Measurements from ENCODE around the gene YWHAH. TPM values are rescaled to one million over a fixed set of nuclear protein-coding genes. Genes with fewer than 3 reads are reported as not detected.

YWHAH gene
- total RNA-seq, 1 donor from 2014 or later: 57.8 TPM

DNA sequence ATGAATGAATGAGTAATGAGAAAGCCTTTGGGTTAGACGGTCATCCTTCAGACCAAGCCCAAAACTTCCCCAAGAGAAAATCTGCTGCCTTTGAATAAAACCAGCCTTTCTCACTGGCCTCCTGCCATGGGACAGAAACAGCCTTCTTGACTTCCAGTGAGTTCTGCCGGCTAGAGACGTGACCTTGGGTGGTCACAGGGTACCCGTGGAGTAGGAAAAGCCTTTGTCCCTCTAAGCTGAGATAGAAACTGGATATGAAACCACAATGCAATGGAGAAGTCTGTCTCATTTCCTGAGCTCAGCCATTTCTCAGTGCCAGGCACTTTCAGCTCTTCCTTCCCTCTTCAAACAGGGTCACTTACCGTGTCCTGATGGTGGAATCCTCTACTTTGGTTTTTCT lies 21.2 kb upstream of the YWHAH start:
- Mint-ChIP-seq H3K36me3 (no peaks in the 10 kb centered on the region), H3K27ac (no peak overlapping the region), H3K4me3 (no peak overlapping the region), H3K27me3 (ENCODE audit: low read depth) (no peaks in the 10 kb centered on the region), H3K4me1 (peaks cover 5% of the 10 kb centered on the region), H3K9me3 (no peaks in the 10 kb centered on the region)
- no peak for DNase-seq (ENCODE audit: low spot score in 2 of 2, unreplicated experiment in 2 of 2)
- TF ChIP-seq, protein P1, sequence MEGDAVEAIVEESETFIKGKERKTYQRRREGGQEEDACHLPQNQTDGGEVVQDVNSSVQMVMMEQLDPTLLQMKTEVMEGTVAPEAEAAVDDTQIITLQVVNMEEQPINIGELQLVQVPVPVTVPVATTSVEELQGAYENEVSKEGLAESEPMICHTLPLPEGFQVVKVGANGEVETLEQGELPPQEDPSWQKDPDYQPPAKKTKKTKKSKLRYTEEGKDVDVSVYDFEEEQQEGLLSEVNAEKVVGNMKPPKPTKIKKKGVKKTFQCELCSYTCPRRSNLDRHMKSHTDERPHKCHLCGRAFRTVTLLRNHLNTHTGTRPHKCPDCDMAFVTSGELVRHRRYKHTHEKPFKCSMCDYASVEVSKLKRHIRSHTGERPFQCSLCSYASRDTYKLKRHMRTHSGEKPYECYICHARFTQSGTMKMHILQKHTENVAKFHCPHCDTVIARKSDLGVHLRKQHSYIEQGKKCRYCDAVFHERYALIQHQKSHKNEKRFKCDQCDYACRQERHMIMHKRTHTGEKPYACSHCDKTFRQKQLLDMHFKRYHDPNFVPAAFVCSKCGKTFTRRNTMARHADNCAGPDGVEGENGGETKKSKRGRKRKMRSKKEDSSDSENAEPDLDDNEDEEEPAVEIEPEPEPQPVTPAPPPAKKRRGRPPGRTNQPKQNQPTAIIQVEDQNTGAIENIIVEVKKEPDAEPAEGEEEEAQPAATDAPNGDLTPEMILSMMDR (IDR thresholded peaks at IDR 0.05; ENCODE audit: unreplicated experiment): no peak

- Mint-ChIP-seq H3K36me3 (no peaks in the 10 kb centered on the region), H3K4me1 (peaks cover 5% of the 10 kb centered on the region), H3K4me3 (no peak overlapping the region), H3K9me3 (no peaks in the 10 kb centered on the region), H3K27me3 (ENCODE audit: low read depth) (no peaks in the 10 kb centered on the region), H3K27ac (no peak overlapping the region)
- TF ChIP-seq, protein P1 (IDR thresholded peaks at IDR 0.05; ENCODE audit: unreplicated experiment): no peak
- no peak for DNase-seq (ENCODE audit: low spot score in 2 of 2, unreplicated experiment in 2 of 2)
These were observed 20.6 kb upstream of the YWHAH start for GRCh38 chr22:31923747-31924146.

- DNase-seq (ENCODE audit: low spot score in 2 of 2, unreplicated experiment in 2 of 2): no peak
- no peaks in the 10 kb centered on the region for H3K27me3 Mint-ChIP-seq (ENCODE audit: low read depth)
- H3K9me3 Mint-ChIP-seq: no peaks in the 10 kb centered on the region
- no peak overlapping the region for H3K4me3 Mint-ChIP-seq
- no peaks in the 10 kb centered on the region for H3K36me3 Mint-ChIP-seq
- no peak overlapping the region for H3K27ac Mint-ChIP-seq
- TF ChIP-seq, protein P1 (IDR thresholded peaks at IDR 0.05; ENCODE audit: unreplicated experiment): no peak
- H3K4me1 Mint-ChIP-seq: peaks cover 14% of the 10 kb centered on the region
These were observed 19.3 kb upstream of the YWHAH start for GRCh38 chr22:31925056-31925455.

DNA sequence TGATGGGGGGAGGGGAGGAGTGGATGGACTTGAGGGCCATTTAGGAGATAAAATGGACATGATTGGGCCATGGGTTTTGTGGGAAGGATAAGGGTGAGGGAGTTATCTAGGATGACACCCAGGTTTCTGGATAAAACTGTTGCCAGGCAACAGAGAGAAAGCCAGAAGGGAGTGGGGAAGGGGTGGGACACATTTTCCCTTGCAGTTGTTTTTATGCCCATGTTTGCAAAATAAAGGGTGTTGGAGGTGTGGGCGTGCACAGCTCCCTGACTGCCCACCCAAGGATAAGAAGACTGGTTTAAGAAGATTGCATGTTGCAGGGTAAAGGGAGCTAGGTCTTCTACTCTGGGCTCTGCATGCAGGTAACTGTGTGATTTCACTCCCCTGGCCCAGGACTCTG lies 18.3 kb upstream of the YWHAH start:
- H3K4me3 Mint-ChIP-seq: no peak overlapping the region
- no peaks in the 10 kb centered on the region for H3K27me3 Mint-ChIP-seq (ENCODE audit: low read depth)
- no peak overlapping the region for H3K27ac Mint-ChIP-seq
- H3K9me3 Mint-ChIP-seq: no peaks in the 10 kb centered on the region
- TF ChIP-seq, protein P1 (IDR thresholded peaks at IDR 0.05; ENCODE audit: unreplicated experiment): no peak
- no peaks in the 10 kb centered on the region for H3K36me3 Mint-ChIP-seq
- H3K4me1 Mint-ChIP-seq: peaks cover 14% of the 10 kb centered on the region
- no peak for DNase-seq (ENCODE audit: low spot score in 2 of 2, unreplicated experiment in 2 of 2)

DNA sequence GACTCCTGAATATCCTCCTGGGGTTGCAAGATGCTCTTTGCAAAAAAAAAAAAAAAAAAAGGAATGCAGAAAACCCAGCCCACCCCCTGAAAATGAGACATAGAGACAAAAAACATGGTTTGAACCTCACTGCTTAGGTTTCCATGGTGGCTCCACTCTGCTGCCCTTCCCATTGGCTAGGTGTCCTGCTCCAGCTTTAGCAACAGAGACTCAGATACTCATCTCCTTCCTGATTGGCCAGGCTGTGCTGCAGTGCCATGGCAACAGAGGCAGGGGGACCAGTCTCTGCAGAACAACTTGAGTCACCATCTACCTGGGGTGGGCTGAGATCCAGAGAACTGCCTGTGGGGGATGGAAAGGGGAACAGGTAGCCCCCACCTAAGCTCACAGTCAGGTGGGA lies 17.4 kb upstream of the YWHAH start:
- no peaks in the 10 kb centered on the region for H3K36me3 Mint-ChIP-seq
- peaks cover 14% of the 10 kb centered on the region for H3K4me1 Mint-ChIP-seq
- TF ChIP-seq, protein P1 (IDR thresholded peaks at IDR 0.05; ENCODE audit: unreplicated experiment): no peak
- DNase-seq (ENCODE audit: low spot score in 2 of 2, unreplicated experiment in 2 of 2): no peak
- H3K27me3 Mint-ChIP-seq (ENCODE audit: low read depth): no peaks in the 10 kb centered on the region
- H3K9me3 Mint-ChIP-seq: no peaks in the 10 kb centered on the region
- no peak overlapping the region for H3K27ac Mint-ChIP-seq
- no peak overlapping the region for H3K4me3 Mint-ChIP-seq

GRCh38 chr22:31927562-31927961 lies 16.8 kb upstream of the YWHAH start:
- DNase-seq (ENCODE audit: low spot score in 2 of 2, unreplicated experiment in 2 of 2): no peak
- no peak overlapping the region for H3K4me3 Mint-ChIP-seq
- no peak overlapping the region for H3K27ac Mint-ChIP-seq
- no peaks in the 10 kb centered on the region for H3K27me3 Mint-ChIP-seq (ENCODE audit: low read depth)
- H3K36me3 Mint-ChIP-seq: no peaks in the 10 kb centered on the region
- TF ChIP-seq, protein P1 (IDR thresholded peaks at IDR 0.05; ENCODE audit: unreplicated experiment): no peak
- peaks cover 14% of the 10 kb centered on the region for H3K4me1 Mint-ChIP-seq
- no peaks in the 10 kb centered on the region for H3K9me3 Mint-ChIP-seq

All from mesothelial cell of epicardium (in vitro differentiated cells).